Calu3 (cell line): ENCODE measurements around the gene RASA1. TPM values are rescaled to one million over a fixed set of nuclear protein-coding genes. Genes with fewer than 3 reads are reported as not detected.

Experiments used
- BruUV-seq: library from RNA; stranded (reverse); fragments of 400-500 nt; replicated peaks from 2 replicates; lab custom pipeline; 2021; lab: Mats Ljungman, UMichigan
- CTCF ChIA-PET: fragments of 300-600 bp; sonication (Branson Sonifier 250); formaldehyde crosslinking; loops from one replicate; lab custom pipeline; 2022; ENCODE audit warnings: antibody characterized with exemption; lab: Charles Lee
- DNase-seq: peaks from one replicate; pipeline ENCODE4 v3.0.0; 2022
- H3K27ac Mint-ChIP-seq: one replicate; pipeline ENCODE4 v1.8.0; 2022; ENCODE audit warnings: mixed read lengths; ENCODE audit not compliant: unreplicated experiment
- H3K27me3 Mint-ChIP-seq: one replicate; pipeline ENCODE4 v1.8.0; 2022; ENCODE audit warnings: mixed read lengths; ENCODE audit not compliant: unreplicated experiment
- H3K36me3 Mint-ChIP-seq: one replicate; pipeline ENCODE4 v1.8.0; 2022; ENCODE audit warnings: mild to moderate bottlenecking, moderate library complexity, mixed read lengths; ENCODE audit not compliant: insufficient read depth, unreplicated experiment
- H3K4me1 Mint-ChIP-seq: one replicate; pipeline ENCODE4 v1.8.0; 2022; ENCODE audit warnings: mild to moderate bottlenecking, low read depth, mixed read lengths; ENCODE audit not compliant: unreplicated experiment
- H3K4me3 Mint-ChIP-seq: one replicate; pipeline ENCODE4 v1.8.0; 2022; ENCODE audit warnings: mild to moderate bottlenecking, low read depth, moderate library complexity, mixed read lengths; ENCODE audit not compliant: unreplicated experiment
- H3K9me3 Mint-ChIP-seq: one replicate; pipeline ENCODE4 v1.8.0; 2022; ENCODE audit warnings: low read depth, mixed read lengths; ENCODE audit not compliant: unreplicated experiment
- CTCF ChIP-seq: fragments of 200-600 bp; IDR thresholded peaks from one replicate; pipeline ENCODE4 v1.8.0; 2022; ENCODE audit warnings: antibody characterized with exemption; ENCODE audit not compliant: unreplicated experiment
- intact Hi-C: fragments of 100-400 bp; cut with micrococcal nuclease; formaldehyde crosslinking; loops from one replicate; pipeline ENCODE4 v1.10.0; 2022; ENCODE audit not compliant: unreplicated experiment
- total RNA-seq: library from RNA; stranded (reverse); gene quantifications from 2 replicates; pipeline ENCODE4 v1.2.3, GENCODE V29; 2022

RASA1 gene
- total RNA-seq, 1 experiment from 2014 or later: 193 TPM

GRCh38 chr5:87390075-87390474, 122.4 kb downstream of the RASA1 start:
- Mint-ChIP-seq H3K4me1 (peaks cover 57% of the 10 kb centered on the region), H3K4me3 (no peak overlapping the region), H3K27me3 (no peaks in the 10 kb centered on the region), H3K36me3 (peaks cover 89% of the 10 kb centered on the region), H3K9me3 (no peaks in the 10 kb centered on the region), H3K27ac (peak overlapping the region; percentile 45)
- no peak for DNase-seq
- no TSS peak for BruUV-seq
- CTCF ChIA-PET: interaction anchor here (0.9 kb wide), 1 partner anchor 22 kb away, joined by 3 read pairs; no protein-coding TSS in a partner anchor
- TF ChIP-seq CTCF: no peak
- intact Hi-C loops: no loop called here

GRCh38 chr5:87390576-87391199, 123.0 kb downstream of the RASA1 start:
- H3K4me1 Mint-ChIP-seq: peaks cover 60% of the 10 kb centered on the region
- no peak overlapping the region for H3K4me3 Mint-ChIP-seq
- H3K27me3 Mint-ChIP-seq: no peaks in the 10 kb centered on the region
- no peaks in the 10 kb centered on the region for H3K9me3 Mint-ChIP-seq
- BruUV-seq: no TSS peak
- H3K36me3 Mint-ChIP-seq: peaks cover 91% of the 10 kb centered on the region
- CTCF ChIA-PET: no interaction called here
- DNase-seq: no peak
- TF ChIP-seq CTCF: no peak
- intact Hi-C loops: no loop called here
- H3K27ac Mint-ChIP-seq: peak overlapping the region; percentile 45

GRCh38 chr5:87392170-87392569, 124.5 kb downstream of the RASA1 start:
- intact Hi-C loops: loop anchor here (2.0 kb wide), 1 partner anchor 271 kb away; no protein-coding TSS in a partner anchor
- H3K9me3 Mint-ChIP-seq: no peaks in the 10 kb centered on the region
- CTCF ChIA-PET: no interaction called here
- no peaks in the 10 kb centered on the region for H3K27me3 Mint-ChIP-seq
- H3K4me1 Mint-ChIP-seq: peaks cover 60% of the 10 kb centered on the region
- H3K27ac Mint-ChIP-seq: peak overlapping the region; percentile 79
- peaks cover 90% of the 10 kb centered on the region for H3K36me3 Mint-ChIP-seq
- no TSS peak for BruUV-seq
- no peak overlapping the region for H3K4me3 Mint-ChIP-seq
- DNase-seq: no peak
- TF ChIP-seq CTCF: no peak

GRCh38 chr5:87392801-87393200, 125.1 kb downstream of the RASA1 start:
- CTCF ChIA-PET: no interaction called here
- Mint-ChIP-seq H3K9me3 (no peaks in the 10 kb centered on the region), H3K4me3 (no peak overlapping the region), H3K27ac (peak overlapping the region; percentile 79), H3K4me1 (peaks cover 60% of the 10 kb centered on the region), H3K36me3 (peaks cover 91% of the 10 kb centered on the region), H3K27me3 (no peaks in the 10 kb centered on the region)
- intact Hi-C loops: loop anchor here (2.0 kb wide), 1 partner anchor 272 kb away; no protein-coding TSS in a partner anchor
- DNase-seq: no peak
- BruUV-seq: no TSS peak
- no peak for TF ChIP-seq CTCF
